Neural progenitor cell (in vitro differentiated cells): Measurements from ENCODE around the gene SLC4A4.

ENCODE experiments used
- EZH2phosphoT487 ChIP-seq: fragments of 200-600 bp; sonication (generic); IDR thresholded peaks from 2 replicates; pipeline ENCODE4 v1.6.1; 2017; ENCODE audit warnings: antibody characterized with exemption
- TF ChIP-seq, protein P1 (sequence below): fragments of 200-600 bp; sonication (generic); IDR thresholded peaks from 2 replicates; pipeline ENCODE4 v1.5.1; 2017; ENCODE audit warnings: antibody characterized with exemption, mild to moderate bottlenecking

DNA sequence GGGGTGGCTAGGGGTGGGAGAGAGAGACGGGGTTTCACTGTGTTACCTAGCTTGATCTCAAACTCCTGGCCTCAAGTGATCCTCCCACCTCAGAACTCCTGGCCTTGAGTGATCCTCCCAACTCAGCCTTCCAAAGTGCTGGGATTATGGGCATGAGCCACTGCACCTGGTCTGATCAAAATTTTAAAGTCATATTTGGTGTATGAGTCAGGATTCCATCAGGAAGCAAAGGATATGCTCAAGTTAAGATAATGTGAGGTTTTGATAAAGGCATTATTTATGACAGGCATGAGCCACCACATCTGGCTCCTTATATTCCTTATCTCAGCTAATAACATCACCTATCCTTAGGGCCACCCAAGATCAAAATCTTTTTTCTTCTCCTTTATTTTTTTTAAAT, 182.0 kb downstream of the SLC4A4 start:
- TF ChIP-seq, protein P1, sequence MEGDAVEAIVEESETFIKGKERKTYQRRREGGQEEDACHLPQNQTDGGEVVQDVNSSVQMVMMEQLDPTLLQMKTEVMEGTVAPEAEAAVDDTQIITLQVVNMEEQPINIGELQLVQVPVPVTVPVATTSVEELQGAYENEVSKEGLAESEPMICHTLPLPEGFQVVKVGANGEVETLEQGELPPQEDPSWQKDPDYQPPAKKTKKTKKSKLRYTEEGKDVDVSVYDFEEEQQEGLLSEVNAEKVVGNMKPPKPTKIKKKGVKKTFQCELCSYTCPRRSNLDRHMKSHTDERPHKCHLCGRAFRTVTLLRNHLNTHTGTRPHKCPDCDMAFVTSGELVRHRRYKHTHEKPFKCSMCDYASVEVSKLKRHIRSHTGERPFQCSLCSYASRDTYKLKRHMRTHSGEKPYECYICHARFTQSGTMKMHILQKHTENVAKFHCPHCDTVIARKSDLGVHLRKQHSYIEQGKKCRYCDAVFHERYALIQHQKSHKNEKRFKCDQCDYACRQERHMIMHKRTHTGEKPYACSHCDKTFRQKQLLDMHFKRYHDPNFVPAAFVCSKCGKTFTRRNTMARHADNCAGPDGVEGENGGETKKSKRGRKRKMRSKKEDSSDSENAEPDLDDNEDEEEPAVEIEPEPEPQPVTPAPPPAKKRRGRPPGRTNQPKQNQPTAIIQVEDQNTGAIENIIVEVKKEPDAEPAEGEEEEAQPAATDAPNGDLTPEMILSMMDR, result no peak
- no peak for TF ChIP-seq EZH2phosphoT487
